GM12878 (cell line): ENCODE results near the gene FOXL3. TPM values are rescaled to one million over a fixed set of nuclear protein-coding genes. Genes with fewer than 3 reads are reported as not detected.
"Not testable (repeated sequence)": the region's sequence is repeated elsewhere in the genome, so short reads cannot be mapped to it uniquely, and the experiment has no call there.

Experiments used
- ATAC-seq: fragments of 200-7000 bp; cut with Tn5 transposase; 3 replicates; pipeline ENCODE4 v1.9.1; 2020; ENCODE audit warnings: mild to moderate bottlenecking, moderate library complexity
- BruUV-seq: library from RNA; stranded (reverse); fragments of 400-500 nt; replicated peaks from 2 replicates; lab custom pipeline; 2021; lab: Mats Ljungman, UMichigan
- CTCF ChIA-PET: fragments of 300-600 bp; sonication (Branson Sonifier 250); formaldehyde crosslinking; extraction: SDS; loops from one replicate; lab custom pipeline; 2021; ENCODE audit warnings: inconsistent platforms; lab: Yijun Ruan, JAX
- POLR2A ChIA-PET: fragments of 350-600 bp; formaldehyde crosslinking; extraction: SDS; loops from one replicate; lab custom pipeline; 2021; ENCODE audit warnings: inconsistent platforms; lab: Charles Lee
- RAD21 ChIA-PET: fragments of 300-600 bp; sonication (Branson Sonifier 250); formaldehyde crosslinking; loops from one replicate; lab custom pipeline; 2023; ENCODE audit warnings: antibody characterized with exemption; ENCODE audit not compliant: unreplicated experiment; lab: Charles Lee
- SMC1A ChIA-PET: fragments of 300-600 bp; sonication (Branson Sonifier 250); formaldehyde crosslinking; loops from one replicate; lab custom pipeline; 2023; ENCODE audit not compliant: unreplicated experiment, uncharacterized antibody; lab: Charles Lee
- DNase-seq: peaks from one replicate; pipeline ENCODE4 v3.0.0-alpha.2; 2011; ENCODE audit warnings: low read depth, low spot score
- FAIRE-seq: peaks from 3 replicates; lab custom pipeline; 2011; peaks lifted over from hg19 to GRCh38; lab: Jason Lieb, UNC
- H2AFZ ChIP-seq: 2 replicates; pipeline ENCODE4 v1.6.0; 2011; ENCODE audit warnings: low read depth, low read length, control low read depth; ENCODE audit not compliant: control insufficient read depth
- H3K27ac ChIP-seq: 2 replicates; pipeline ENCODE4 v1.5.1; 2011; ENCODE audit warnings: control low read depth; ENCODE audit not compliant: control insufficient read depth, insufficient read depth
- H3K27me3 ChIP-seq, 2 experiments: replicated peaks in 1 of 2; 2 replicates each; pipeline versions ENCODE4 v1.6.0 to v1.6.1; 2011; ENCODE audit warnings: low read length in 1 of 2; ENCODE audit not compliant: control insufficient read depth in 2 of 2, insufficient read depth in 2 of 2
- H3K36me3 ChIP-seq, 2 experiments: 2 replicates each; pipeline ENCODE4 v1.5.1; 2011; ENCODE audit warnings: low read length in 1 of 2; ENCODE audit not compliant: control insufficient read depth in 2 of 2, insufficient read depth in 2 of 2
- H3K4me1 ChIP-seq: 2 replicates; pipeline ENCODE4 v1.6.1; 2011; ENCODE audit warnings: mild to moderate bottlenecking, low read length, moderate library complexity, mixed read lengths; ENCODE audit not compliant: control insufficient read depth, insufficient read depth
- H3K4me2 ChIP-seq: 2 replicates; pipeline ENCODE4 v1.6.0; 2011; ENCODE audit warnings: control low read depth; ENCODE audit not compliant: control insufficient read depth, insufficient read depth
- H3K4me3 ChIP-seq: fragments of 200-600 bp; sonication (generic); 2 replicates; pipeline ENCODE4 v1.5.1; 2016
- H3K79me2 ChIP-seq: 2 replicates; pipeline ENCODE4 v1.6.0; 2011; ENCODE audit warnings: low read length; ENCODE audit not compliant: control insufficient read depth, insufficient read depth
- H3K9ac ChIP-seq: 2 replicates; pipeline ENCODE4 v1.8.0; 2011; ENCODE audit warnings: low read length, control low read depth, mixed read lengths; ENCODE audit not compliant: control insufficient read depth, insufficient read depth
- H3K9me3 ChIP-seq: replicated peaks from 3 replicates; pipeline ENCODE4 v1.5.1; 2011; ENCODE audit warnings: mild to moderate bottlenecking, low read length; ENCODE audit not compliant: control insufficient read depth, insufficient read depth
- H4K20me1 ChIP-seq: 2 replicates; pipeline ENCODE4 v1.6.0; 2011; ENCODE audit not compliant: control insufficient read depth, insufficient read depth
- WGBS: methylation state at CpG from one replicate; pipeline ENCODE4 v1.1.6; 2016; ENCODE audit warnings: low lambda C conversion rate; ENCODE audit not compliant: insufficient replicate concordance, insufficient coverage; ENCODE audit errors: missing lambda C conversion rate; 5-methylcytosine and 5-hydroxymethylcytosine counted together
- in situ Hi-C: fragments of 300-500 bp; cut with MboI; formaldehyde crosslinking; loops from 9 replicates; pipeline ENCODE4 v1.14.3; 2018; ENCODE audit warnings: mixed read lengths
- intact Hi-C: fragments of 100-400 bp; cut with micrococcal nuclease; formaldehyde crosslinking; loops from one replicate; pipeline ENCODE4 v1.14.2; 2022; ENCODE audit not compliant: unreplicated experiment
- polyA plus RNA-seq, 11 experiments: library from polyadenylated mRNA; depleted of rRNA in 4 of 11; unstranded in 6 of 11; stranded (reverse) in 5 of 11; fragments of >200 nt; fragmentation: Nextera tagmentation in 4 of 11; fragmentation: Illumina TruSeq in 1 of 11; extraction: Ambion mirVana in 4 of 11; extraction: Trizol in 1 of 11; gene quantifications; 1 replicate in 1 of 11; 2 replicates in 10 of 11; pipeline versions ENCODE4 v1.2.1 to v1.2.3, GENCODE V29; 2011 to 2016; ENCODE audit warnings: inconsistent platforms in 2 of 11, missing spikeins in 2 of 11, low read depth in 1 of 11
- total RNA-seq, 4 experiments: library from RNA; depleted of rRNA in 3 of 4; stranded (reverse); fragments of >200 nt in 3 of 4; fragmentation: Illumina TruSeq in 1 of 4; extraction: Trizol in 1 of 4; gene quantifications; 2 replicates each; pipeline versions ENCODE4 v1.2.1 to v1.2.3, GENCODE V29; 2013 to 2021

Gene FOXL3
- total and polyA plus RNA-seq, 10 of the 15 experiments (the other 5 are each of a cell fraction or from before 2014, with no cell fraction given): not detected

GRCh38 chr7:242826-243579, 47.0 kb upstream of the FOXL3 start:
- BruUV-seq, POLR2A ChIA-PET, CTCF ChIA-PET, H3K4me1 ChIP-seq, H3K4me3 ChIP-seq, RAD21 ChIA-PET, intact Hi-C loops, H3K36me3 ChIP-seq, DNase-seq, in situ Hi-C loops, H3K4me2 ChIP-seq, H3K27ac ChIP-seq, SMC1A ChIA-PET, H3K27me3 ChIP-seq, ATAC-seq, FAIRE-seq, H3K79me2 ChIP-seq, H2AFZ ChIP-seq, H4K20me1 ChIP-seq, H3K9me3 ChIP-seq, H3K9ac ChIP-seq: not testable (repeated sequence)
- 45% methylated on average over 6 of the region's 21 CpGs for WGBS

- 77% methylated on average over 5 of the region's 10 CpGs for WGBS
Observed at GRCh38 chr7:243580-243978, 46.4 kb upstream of the FOXL3 start.

More at GRCh38 chr7:243580-243978, 46.4 kb upstream of the FOXL3 start:
- H2AFZ ChIP-seq, H3K4me2 ChIP-seq, POLR2A ChIA-PET, intact Hi-C loops, H3K27ac ChIP-seq, SMC1A ChIA-PET, ATAC-seq, RAD21 ChIA-PET, CTCF ChIA-PET, H3K4me1 ChIP-seq, H3K9me3 ChIP-seq, H3K79me2 ChIP-seq, H3K4me3 ChIP-seq, BruUV-seq, H3K27me3 ChIP-seq, DNase-seq, H4K20me1 ChIP-seq, H3K36me3 ChIP-seq, H3K9ac ChIP-seq, FAIRE-seq, in situ Hi-C loops: not testable (repeated sequence)
